Ureter (tissue), 1 donor: ENCODE measurements around the gene TNFRSF9. TPM values are rescaled to one million over a fixed set of nuclear protein-coding genes. Genes with fewer than 3 reads are reported as not detected.

Source experiments
- DNase-seq: peaks from one replicate; pipeline ENCODE4 v3.0.0-alpha.2; 2020; ENCODE audit warnings: low spot score
- total RNA-seq: library from RNA; stranded (reverse); gene quantifications from one replicate; pipeline ENCODE4 v1.2.4, GENCODE V29; 2023
- donor health status: DM: yes; HTN: yes; CAD: no.

The TNFRSF9 gene
- total RNA-seq, 1 donor from 2014 or later, result 0.18 TPM

GRCh38 chr1:7873801-7874795 lies 66.5 kb downstream of the TNFRSF9 start:
- DNase-seq, result no peak

DNA sequence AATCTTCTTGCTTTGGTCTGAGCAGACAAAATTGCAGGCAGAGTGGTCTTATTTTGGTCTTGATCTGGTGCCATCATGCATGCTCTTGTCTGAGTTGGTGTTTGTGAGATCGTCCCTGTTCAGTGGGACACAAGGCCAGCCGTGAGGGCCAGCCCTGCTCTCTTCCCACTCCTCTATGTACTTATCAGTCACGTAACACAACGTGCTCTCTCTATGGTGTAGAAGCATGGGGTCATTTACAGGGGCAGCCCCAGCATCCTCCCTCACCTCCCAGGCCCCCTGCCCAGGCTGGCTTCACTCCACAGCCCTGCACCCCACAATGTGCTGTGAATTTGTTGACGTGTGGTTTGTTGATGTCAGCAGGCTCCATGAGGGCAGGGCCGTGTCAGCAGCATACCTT lies 69.5 kb downstream of the TNFRSF9 start:
- no peak for DNase-seq

DNA sequence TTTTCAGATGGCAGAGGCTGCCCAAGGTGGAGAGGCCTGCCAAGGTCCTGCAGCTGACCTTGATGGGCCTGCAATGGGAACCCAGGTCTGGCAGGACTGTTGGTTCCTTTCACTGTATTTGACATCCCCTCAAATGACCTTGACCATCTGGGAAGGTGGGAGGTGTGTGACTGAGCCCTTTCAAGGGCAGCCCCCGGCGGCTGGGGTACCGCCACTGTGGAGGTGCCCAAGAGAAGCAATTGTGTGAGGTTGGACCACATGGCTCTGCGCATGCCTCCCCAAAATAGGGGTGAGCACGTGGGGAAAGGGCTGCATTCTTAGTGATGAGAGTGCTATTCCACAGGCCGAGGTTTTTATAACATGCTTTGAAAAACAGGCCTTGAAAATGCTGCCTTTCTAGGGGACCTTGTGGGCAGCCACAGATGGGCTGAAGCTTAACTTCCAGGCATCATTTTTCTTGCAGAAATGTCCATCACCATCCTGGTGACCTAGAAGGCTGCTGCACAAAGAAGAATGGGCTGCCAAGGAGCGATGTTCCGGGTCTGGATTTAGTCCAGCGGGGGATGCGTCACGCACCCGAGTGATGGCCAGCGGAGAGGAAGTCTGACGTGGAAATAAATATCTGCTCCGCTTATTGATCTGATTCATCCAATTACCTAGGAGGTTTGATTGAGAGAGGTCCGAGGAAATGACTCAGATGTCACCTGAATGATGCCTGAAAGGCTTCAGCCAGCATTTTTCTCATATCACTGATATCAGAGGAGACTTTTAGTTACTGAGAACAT lies 71.3 kb downstream of the TNFRSF9 start:
- DNase-seq, result no peak

DNA sequence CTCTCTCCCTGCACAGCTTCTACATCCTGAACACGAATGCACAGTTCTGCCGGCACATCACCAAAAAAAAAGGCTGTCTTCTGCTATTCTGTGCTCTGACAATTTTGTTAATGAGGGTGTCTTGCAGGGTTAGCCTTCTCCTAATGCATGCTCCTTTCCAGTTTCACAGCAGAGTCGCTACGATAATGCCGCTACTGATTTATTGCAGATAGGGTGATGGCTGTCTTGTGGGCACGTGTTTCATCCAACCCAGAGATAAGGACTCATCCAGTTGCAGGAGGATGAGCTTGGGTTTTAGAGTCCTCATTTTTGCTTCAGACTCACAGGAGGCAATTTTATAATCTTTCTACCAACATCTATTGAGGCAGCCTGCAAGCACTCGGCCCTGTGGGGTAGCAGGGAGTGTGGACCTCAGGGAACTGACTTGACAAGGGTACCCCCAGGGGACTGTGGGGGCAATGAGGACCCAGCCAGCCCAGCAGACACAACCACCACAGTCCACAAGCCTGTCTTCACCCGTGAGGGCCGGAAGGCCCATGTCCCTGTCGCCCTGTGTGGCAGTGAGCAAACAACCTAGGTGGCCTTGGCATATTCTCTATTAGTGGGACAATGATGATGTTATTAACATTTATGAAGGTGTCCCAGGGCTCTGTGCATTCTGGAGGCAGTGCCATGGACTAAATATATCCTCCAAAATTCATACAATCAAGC lies 72.4 kb downstream of the TNFRSF9 start:
- no peak for DNase-seq

- no peak for DNase-seq
These were observed 74.7 kb downstream of the TNFRSF9 start for GRCh38 chr1:7865978-7866377.

Other genes starting within 250 kb of the TNFRSF9 start
- gene VAMP3, start 169.5 kb downstream of the TNFRSF9 start, total RNA-seq, result 113 TPM
- gene PER3, start 156.5 kb downstream of the TNFRSF9 start, total RNA-seq, result 33.3 TPM
- not detected for gene UTS2, start 87.8 kb downstream of the TNFRSF9 start, total RNA-seq
- gene PARK7, start 20.9 kb upstream of the TNFRSF9 start, total RNA-seq, result 271 TPM
- gene ERRFI1, start 85.5 kb upstream of the TNFRSF9 start, total RNA-seq, result 62.3 TPM